ENCODE data around the gene RCCD1. TPM values are rescaled to one million over a fixed set of nuclear protein-coding genes. Genes with fewer than 3 reads are reported as not detected.
A peak's percentile ranks its signal among the peaks of the same experiment; 100 is the strongest.

The RCCD1 gene
- total and polyA plus RNA-seq, 2 donors (not counting 1 experiment from before 2014, with no cell fraction given) = 11.0 to 20.5 TPM

- Histone ChIP-seq H2AFZ (ENCODE audit: insufficient read depth, low read depth, low read length, poor library complexity, severe bottlenecking) (peak overlapping the region; percentile 56), H3K9me3 (ENCODE audit: control extremely low read depth in 1 of 3, control insufficient read depth in 2 of 3, insufficient read depth in 1 of 3, low read length in 2 of 3) (no peaks in the 10 kb centered on the region), H3K27ac (ENCODE audit: low read length in 2 of 2) (no peak overlapping the region), H3K27me3 (replicated peaks in 1 of 4; ENCODE audit: control extremely low read depth in 1 of 4, control insufficient read depth in 3 of 4, insufficient read depth in 4 of 4, low read length in 3 of 4) (no peaks in the 10 kb centered on the region), H3K4me1 (ENCODE audit: control insufficient read depth in 2 of 2, insufficient read depth in 2 of 2, low read length in 2 of 2) (peaks cover 16 to 24% of the 10 kb centered on the region in 2 donors), H3K4me2 (replicated peaks; ENCODE audit: low read depth, low read length, poor library complexity, severe bottlenecking) (peak overlapping the region; percentile 89), H3K9ac (ENCODE audit: low read length) (peak overlapping the region; percentile 44), H3K79me2 (ENCODE audit: control insufficient read depth, insufficient read depth, low read length) (peaks cover 13% of the 10 kb centered on the region), H3K4me3 (ENCODE audit: control extremely low read depth in 1 of 5, extremely low read depth in 1 of 5, insufficient read depth in 1 of 5, low read depth in 2 of 5, low read length in 4 of 5) (peak overlapping the region in 4 of 5 experiments; percentile 31 to 53 (median 46)), H4K20me1 (ENCODE audit: control insufficient read depth, insufficient read depth, low read length, poor library complexity, severe bottlenecking) (peaks cover 12% of the 10 kb centered on the region), H3K36me3 (replicated peaks in 1 of 2; ENCODE audit: control extremely low read depth in 1 of 2, control insufficient read depth in 1 of 2, extremely low read depth in 1 of 2, insufficient read depth in 2 of 2, low read length in 1 of 2) (peaks cover 0 to 25% of the 10 kb centered on the region in 2 experiments)
- ChIA-PET CTCF (interaction anchor here (0.5 to 8.7 kb wide), 30 partner anchors 8 to 580 kb away, joined by 3 to 118 read pairs (median 5); partner anchors contain the start of genes HDDC3, MAN2A2, UNC45A and VPS33B), POLR2A (interaction anchor here (0.6 to 1.6 kb wide), 2 partner anchors 15 to 19 kb away, joined by 3 to 9 read pairs; no protein-coding TSS in a partner anchor)
- Mint-ChIP-seq H3K27me3 (no peaks in the 10 kb centered on the region), H3K27ac (peak overlapping the region; percentile 65), H3K9me3 (ENCODE audit: insufficient read depth) (no peaks in the 10 kb centered on the region), H3K4me3 (peak overlapping the region; percentile 90), H3K4me1 (peaks cover 21% of the 10 kb centered on the region)
- WGBS (ENCODE audit: insufficient coverage) = 17% methylated on average over 56 of the region's 56 CpGs
- intact Hi-C loops (cut with micrococcal nuclease) = loop anchor here (1.0 to 5.0 kb wide), 4 partner anchors 66 to 314 kb away; partner anchors contain the start of gene VPS33B
- DNase-seq (peak; percentile 82), ATAC-seq (ENCODE audit: low read depth) (peak; percentile 18)
- TF ChIP-seq, protein P1, sequence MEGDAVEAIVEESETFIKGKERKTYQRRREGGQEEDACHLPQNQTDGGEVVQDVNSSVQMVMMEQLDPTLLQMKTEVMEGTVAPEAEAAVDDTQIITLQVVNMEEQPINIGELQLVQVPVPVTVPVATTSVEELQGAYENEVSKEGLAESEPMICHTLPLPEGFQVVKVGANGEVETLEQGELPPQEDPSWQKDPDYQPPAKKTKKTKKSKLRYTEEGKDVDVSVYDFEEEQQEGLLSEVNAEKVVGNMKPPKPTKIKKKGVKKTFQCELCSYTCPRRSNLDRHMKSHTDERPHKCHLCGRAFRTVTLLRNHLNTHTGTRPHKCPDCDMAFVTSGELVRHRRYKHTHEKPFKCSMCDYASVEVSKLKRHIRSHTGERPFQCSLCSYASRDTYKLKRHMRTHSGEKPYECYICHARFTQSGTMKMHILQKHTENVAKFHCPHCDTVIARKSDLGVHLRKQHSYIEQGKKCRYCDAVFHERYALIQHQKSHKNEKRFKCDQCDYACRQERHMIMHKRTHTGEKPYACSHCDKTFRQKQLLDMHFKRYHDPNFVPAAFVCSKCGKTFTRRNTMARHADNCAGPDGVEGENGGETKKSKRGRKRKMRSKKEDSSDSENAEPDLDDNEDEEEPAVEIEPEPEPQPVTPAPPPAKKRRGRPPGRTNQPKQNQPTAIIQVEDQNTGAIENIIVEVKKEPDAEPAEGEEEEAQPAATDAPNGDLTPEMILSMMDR (IDR thresholded peaks at IDR 0.05) = peak; percentile 94
- no peak for TF ChIP-seq EZH2 (IDR thresholded peaks at IDR 0.05; ENCODE audit: borderline replicate concordance, insufficient read depth, low read depth, low read length, poor library complexity, severe bottlenecking)
Observed at GRCh38 chr15:90956274-90957030, 1.8 kb downstream of the RCCD1 start.
